Bronchial epithelial cell (primary cell): ENCODE measurements around the gene AFF1. TPM values are rescaled to one million over a fixed set of nuclear protein-coding genes. Genes with fewer than 3 reads are reported as not detected.

ENCODE experiments used
- DNase-seq: peaks from one replicate; pipeline ENCODE4 v3.0.0-alpha.2; 2010; ENCODE audit warnings: low read depth
- FAIRE-seq: peaks from 2 replicates; lab custom pipeline; 2011; peaks lifted over from hg19 to GRCh38; lab: Jason Lieb, UNC
- H3K27me3 ChIP-seq: 2 replicates; pipeline ENCODE4 v1.5.1; 2011; ENCODE audit warnings: low read length; ENCODE audit not compliant: control insufficient read depth, insufficient read depth
- H3K36me3 ChIP-seq: 2 replicates; pipeline ENCODE4 v1.5.1; 2011; ENCODE audit warnings: low read length; ENCODE audit not compliant: control insufficient read depth, insufficient read depth
- H3K4me3 ChIP-seq: 2 replicates; pipeline ENCODE4 v1.5.1; 2011; ENCODE audit warnings: mild to moderate bottlenecking, low read depth, low read length, control low read depth
- total RNA-seq: library from RNA; depleted of rRNA; stranded (reverse); fragments of >200 nt; gene quantifications from 2 replicates; pipeline ENCODE4 v1.2.1, GENCODE V29; 2014
- TF ChIP-seq, protein P1 (sequence below): IDR thresholded peaks from 2 replicates; pipeline ENCODE4 v1.5.1; 2011; ENCODE audit warnings: mild to moderate bottlenecking, moderate library complexity, low read length, control low read depth, inconsistent platforms; ENCODE audit not compliant: insufficient read depth, severe bottlenecking

The AFF1 gene
- total RNA-seq, 1 donor from 2014 or later, result 9.2 TPM

DNA sequence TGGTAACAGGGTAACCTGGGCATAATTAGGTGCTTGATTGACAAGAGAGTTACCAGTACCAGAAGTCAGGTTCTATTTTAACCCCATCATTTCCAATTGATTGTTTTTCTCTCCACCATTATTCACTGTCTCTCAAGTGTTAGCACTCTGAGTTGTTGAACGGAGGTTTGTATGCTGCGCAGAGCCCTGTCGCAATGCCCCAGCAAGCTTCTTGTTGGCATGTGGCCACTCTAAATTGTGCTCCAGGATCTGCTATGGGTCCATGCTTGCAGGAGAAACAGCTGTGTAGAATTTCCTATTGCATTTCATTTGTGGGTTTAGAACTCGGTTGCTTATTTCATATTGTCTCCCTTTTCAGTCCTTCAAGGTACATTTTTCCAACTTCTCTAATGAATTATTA is 187.4 kb downstream of the AFF1 start:
- TF ChIP-seq, protein P1, sequence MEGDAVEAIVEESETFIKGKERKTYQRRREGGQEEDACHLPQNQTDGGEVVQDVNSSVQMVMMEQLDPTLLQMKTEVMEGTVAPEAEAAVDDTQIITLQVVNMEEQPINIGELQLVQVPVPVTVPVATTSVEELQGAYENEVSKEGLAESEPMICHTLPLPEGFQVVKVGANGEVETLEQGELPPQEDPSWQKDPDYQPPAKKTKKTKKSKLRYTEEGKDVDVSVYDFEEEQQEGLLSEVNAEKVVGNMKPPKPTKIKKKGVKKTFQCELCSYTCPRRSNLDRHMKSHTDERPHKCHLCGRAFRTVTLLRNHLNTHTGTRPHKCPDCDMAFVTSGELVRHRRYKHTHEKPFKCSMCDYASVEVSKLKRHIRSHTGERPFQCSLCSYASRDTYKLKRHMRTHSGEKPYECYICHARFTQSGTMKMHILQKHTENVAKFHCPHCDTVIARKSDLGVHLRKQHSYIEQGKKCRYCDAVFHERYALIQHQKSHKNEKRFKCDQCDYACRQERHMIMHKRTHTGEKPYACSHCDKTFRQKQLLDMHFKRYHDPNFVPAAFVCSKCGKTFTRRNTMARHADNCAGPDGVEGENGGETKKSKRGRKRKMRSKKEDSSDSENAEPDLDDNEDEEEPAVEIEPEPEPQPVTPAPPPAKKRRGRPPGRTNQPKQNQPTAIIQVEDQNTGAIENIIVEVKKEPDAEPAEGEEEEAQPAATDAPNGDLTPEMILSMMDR, result no peak
- FAIRE-seq, result peak; percentile 23
- H3K36me3 ChIP-seq, result peaks cover 10% of the 10 kb centered on the region
- no peaks in the 10 kb centered on the region for H3K27me3 ChIP-seq
- peak; percentile 80 for DNase-seq
- peak overlapping the region; percentile 40 for H3K4me3 ChIP-seq

DNA sequence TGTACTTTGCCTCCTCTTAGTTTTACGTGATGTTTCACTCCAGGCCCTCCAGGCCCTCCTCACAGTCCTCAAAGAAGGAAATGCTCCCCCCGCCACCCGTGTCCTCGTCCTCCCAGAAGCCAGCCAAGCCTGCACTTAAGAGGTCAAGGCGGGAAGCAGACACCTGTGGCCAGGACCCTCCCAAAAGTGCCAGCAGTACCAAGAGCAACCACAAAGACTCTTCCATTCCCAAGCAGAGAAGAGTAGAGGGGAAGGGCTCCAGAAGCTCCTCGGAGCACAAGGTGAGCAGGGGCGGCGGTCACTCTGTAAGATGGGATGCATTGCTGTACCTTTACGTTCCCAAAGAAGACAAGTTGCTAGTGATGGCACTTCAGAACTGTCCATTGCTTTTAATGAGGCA is 191.2 kb downstream of the AFF1 start:
- TF ChIP-seq, protein P1, result no peak
- DNase-seq (no peak), FAIRE-seq (no peak)
- Histone ChIP-seq H3K27me3 (no peaks in the 10 kb centered on the region), H3K4me3 (no peak overlapping the region), H3K36me3 (peaks cover 16% of the 10 kb centered on the region)

DNA sequence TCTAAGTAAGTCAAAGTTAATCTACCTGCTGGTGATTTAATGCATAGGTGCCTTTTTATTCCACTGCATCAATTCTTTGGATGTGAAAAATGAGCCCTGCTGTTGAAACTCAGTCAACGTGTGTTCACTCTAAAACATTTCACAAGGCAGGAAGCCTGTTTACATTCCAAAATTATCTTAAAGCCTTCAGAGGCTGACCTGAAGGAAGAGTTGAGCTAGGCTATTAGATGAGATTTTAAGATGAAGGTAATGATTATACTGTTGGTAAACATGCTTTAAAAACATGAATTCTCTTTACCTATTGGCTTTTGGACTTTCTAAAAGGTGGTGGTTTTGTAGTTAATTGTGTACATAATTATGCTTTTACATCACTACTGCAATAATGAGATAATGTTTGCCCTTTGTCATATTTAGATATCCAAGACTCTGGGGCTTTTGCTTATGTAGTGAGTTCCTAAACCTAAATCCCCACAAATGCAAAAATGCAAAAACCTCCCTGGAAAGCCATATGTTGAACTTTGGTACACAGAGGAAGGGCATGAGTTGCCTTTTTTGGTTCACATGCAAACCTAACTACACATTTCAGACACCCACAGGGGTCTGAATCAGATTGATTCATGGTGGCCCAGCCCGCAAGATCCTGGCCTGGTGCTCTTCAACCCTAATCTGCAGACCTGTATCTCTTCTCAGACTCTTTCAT is 193.3 kb downstream of the AFF1 start:
- Histone ChIP-seq H3K36me3 (peaks cover 23% of the 10 kb centered on the region), H3K4me3 (no peak overlapping the region), H3K27me3 (no peaks in the 10 kb centered on the region)
- TF ChIP-seq, protein P1, result no peak
- no peak for DNase-seq
- no peak for FAIRE-seq

DNA sequence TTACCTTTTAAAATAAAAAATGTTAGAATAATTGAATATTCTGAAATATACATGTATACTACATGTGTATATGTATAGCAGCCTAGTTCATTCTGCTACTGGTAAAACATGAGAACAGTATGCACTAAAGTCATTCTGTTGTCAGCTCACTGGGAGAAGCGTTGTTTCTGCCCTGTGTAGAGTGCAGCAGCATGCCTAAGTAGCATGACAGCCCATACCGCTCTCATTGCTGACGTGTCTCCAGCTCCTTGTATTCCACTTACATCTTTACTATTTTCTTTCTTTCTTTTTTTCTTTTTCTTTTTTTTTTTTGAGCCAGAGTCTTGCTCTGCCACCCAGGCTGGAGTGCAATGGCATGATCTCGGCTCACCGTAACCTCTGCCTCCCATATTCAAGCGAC is 194.9 kb downstream of the AFF1 start:
- FAIRE-seq (no peak), DNase-seq (no peak)
- TF ChIP-seq, protein P1, result no peak
- H3K4me3 ChIP-seq, result no peak overlapping the region
- no peaks in the 10 kb centered on the region for H3K27me3 ChIP-seq
- H3K36me3 ChIP-seq, result peaks cover 23% of the 10 kb centered on the region

DNA sequence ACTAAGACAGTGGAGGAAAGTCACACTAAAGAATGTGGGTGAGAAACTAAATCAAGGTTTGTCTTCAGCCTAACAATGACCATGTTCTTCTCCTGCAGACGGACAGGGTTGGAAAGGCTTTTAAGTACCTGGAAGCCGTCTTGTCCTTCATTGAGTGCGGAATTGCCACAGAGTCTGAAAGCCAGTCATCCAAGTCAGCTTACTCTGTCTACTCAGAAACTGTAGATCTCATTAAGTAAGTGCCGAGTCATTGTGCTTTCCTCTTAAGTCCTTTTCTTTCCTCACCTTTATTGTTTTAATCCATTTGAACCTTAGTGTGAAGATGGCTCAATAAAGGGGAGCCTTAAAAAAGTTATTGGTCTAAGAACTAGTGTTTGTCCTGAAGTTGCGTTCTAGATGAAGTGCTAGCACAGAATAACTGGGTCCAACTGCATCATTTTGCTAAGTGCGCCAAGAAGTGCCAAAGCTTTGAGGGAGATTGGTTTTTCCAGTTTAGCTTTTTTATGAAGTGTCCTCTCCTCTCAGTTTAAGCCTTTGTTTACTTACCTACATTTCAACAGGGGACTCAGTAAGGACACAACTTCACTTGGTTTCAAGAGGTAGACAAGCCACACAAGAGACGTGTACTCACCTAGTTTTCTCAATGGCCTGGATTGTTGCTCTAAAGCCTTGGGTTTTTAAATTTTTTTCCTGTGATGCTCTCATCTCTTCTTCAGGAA is 196.3 kb downstream of the AFF1 start:
- TF ChIP-seq, protein P1, result no peak
- Histone ChIP-seq H3K36me3 (peaks cover 21% of the 10 kb centered on the region), H3K27me3 (no peaks in the 10 kb centered on the region), H3K4me3 (no peak overlapping the region)
- no peak for DNase-seq
- no peak for FAIRE-seq

DNA sequence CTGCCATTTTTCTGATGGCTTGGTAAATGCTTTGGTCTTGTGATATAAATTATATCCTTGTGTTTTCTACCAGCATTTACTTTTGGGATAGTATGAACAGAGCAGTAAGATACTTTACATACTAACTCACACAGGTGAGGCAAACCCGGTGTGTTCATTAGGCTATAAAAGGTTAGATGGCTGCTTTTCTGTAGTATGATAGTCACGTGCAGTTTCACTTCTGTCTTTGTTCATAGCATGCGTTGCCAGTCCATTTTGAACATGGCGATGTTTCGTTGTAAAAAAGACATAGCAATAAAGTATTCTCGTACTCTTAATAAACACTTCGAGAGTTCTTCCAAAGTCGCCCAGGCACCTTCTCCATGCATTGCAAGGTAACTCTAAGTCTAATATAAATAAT is 197.2 kb downstream of the AFF1 start:
- DNase-seq, result no peak
- H3K36me3 ChIP-seq, result peaks cover 25% of the 10 kb centered on the region
- H3K27me3 ChIP-seq, result no peaks in the 10 kb centered on the region
- TF ChIP-seq, protein P1, result no peak
- FAIRE-seq, result no peak
- H3K4me3 ChIP-seq, result no peak overlapping the region
